GM12891 (cell line): Measurements from ENCODE around the gene XPO4.

Experiments used
- POLR2A ChIP-seq: IDR thresholded peaks from 2 replicates; pipeline ENCODE4 v1.6.1; 2011; ENCODE audit warnings: low read depth, low read length, control low read depth
- POLR2AphosphoS5 ChIP-seq: IDR thresholded peaks from 2 replicates; pipeline ENCODE4 v1.6.1; 2011; ENCODE audit warnings: low read depth, low read length, control low read depth
- TAF1 ChIP-seq: IDR thresholded peaks from 2 replicates; pipeline ENCODE4 v1.6.1; 2011; ENCODE audit warnings: low read depth, low read length, control low read depth

GRCh38 chr13:20851844-20852402 lies 50.6 kb downstream of the XPO4 start:
- TF ChIP-seq POLR2A: no peak
- no peak for TF ChIP-seq POLR2AphosphoS5
- TF ChIP-seq TAF1: no peak
